HCT116 (cell line): ENCODE measurements around the gene PTPRA. TPM values are rescaled to one million over a fixed set of nuclear protein-coding genes. Genes with fewer than 3 reads are reported as not detected.

ENCODE experiments used
- ATAC-seq: fragments of 200-7000 bp; cut with Tn5 transposase; 2 replicates; pipeline ENCODE4 v1.9.1; 2020; ENCODE audit warnings: mild to moderate bottlenecking, moderate library complexity
- BruUV-seq: library from RNA; stranded (reverse); fragments of 400-500 nt; replicated peaks from 2 replicates; lab custom pipeline; 2021; lab: Mats Ljungman, UMichigan
- CTCF ChIA-PET: fragments of 300-600 bp; sonication (Branson Sonifier 250); formaldehyde crosslinking; loops from one replicate; lab custom pipeline; 2021; ENCODE audit warnings: antibody characterized with exemption; lab: Charles Lee
- POLR2A ChIA-PET: fragments of 300-600, 350-600 bp; sonication (Branson Sonifier 250); formaldehyde crosslinking; loops from one replicate; lab custom pipeline; 2021; ENCODE audit warnings: antibody characterized with exemption; lab: Charles Lee
- RAD21 ChIA-PET, 2 experiments: fragments of 300-600 bp; sonication (Branson Sonifier 250); formaldehyde crosslinking; loops; one replicate each; lab custom pipeline; 2023; ENCODE audit warnings: low total read pairs in 2 of 2; ENCODE audit not compliant: uncharacterized antibody in 2 of 2, unreplicated experiment in 2 of 2, low non-redundant PET in 1 of 2; lab: Charles Lee
- DNase-seq: peaks from one replicate; pipeline ENCODE4 v3.0.0-alpha.2; 2010; ENCODE audit warnings: low read depth, low spot score
- H2AFZ ChIP-seq: fragments of 200-600 bp; shearing (Covaris generic), sonication (generic); 2 replicates; pipeline ENCODE4 v1.6.1; 2017; ENCODE audit warnings: low read depth, mixed run types, mixed read lengths, antibody characterized with exemption, low read length; ENCODE audit not compliant: poor library complexity, severe bottlenecking
- H3K27ac ChIP-seq: 2 replicates; pipeline ENCODE4 v1.5.1; 2012; ENCODE audit warnings: low read depth, low read length
- H3K27me3 ChIP-seq: fragments of 200-600 bp; sonication (generic); 2 replicates; pipeline ENCODE4 v1.6.1; 2016; ENCODE audit warnings: mixed run types, low read length, mixed read lengths; ENCODE audit not compliant: insufficient read depth
- H3K36me3 ChIP-seq, 2 experiments: fragments of 200-500 bp in 1 of 2; fragments of 200-600 bp in 1 of 2; sonication (Bioruptor generic) in 1 of 2; sonication (generic) in 1 of 2; 2 replicates each; pipeline versions ENCODE4 v1.5.1 to v1.6.1; 2014 to 2016; ENCODE audit warnings: low read length in 2 of 2, inconsistent platforms in 1 of 2, mixed read lengths in 1 of 2, mixed run types in 1 of 2; ENCODE audit not compliant: insufficient read depth in 2 of 2, control insufficient read depth in 1 of 2
- H3K4me1 ChIP-seq, 2 experiments: fragments of 200-600 bp in 1 of 2; sonication (generic) in 1 of 2; 2 replicates each; pipeline versions ENCODE4 v1.5.1 to v1.6.1; 2012 to 2017; ENCODE audit warnings: low read length in 2 of 2, inconsistent platforms in 1 of 2, mild to moderate bottlenecking in 1 of 2, mixed read lengths in 1 of 2, mixed run types in 1 of 2, moderate library complexity in 1 of 2; ENCODE audit not compliant: insufficient read depth in 2 of 2, control insufficient read depth in 1 of 2
- H3K4me2 ChIP-seq: fragments of 200-600 bp; sonication (generic); 2 replicates; pipeline ENCODE4 v1.6.1; 2017; ENCODE audit warnings: mixed run types, low read length, mixed read lengths
- H3K4me3 ChIP-seq, 2 experiments: fragments of 200-600 bp in 1 of 2; sonication (generic) in 1 of 2; replicated peaks in 1 of 2; 2 replicates each; pipeline ENCODE4 v1.5.1; 2011 to 2016; ENCODE audit warnings: low read length in 2 of 2, control low read depth in 1 of 2, low read depth in 1 of 2, mild to moderate bottlenecking in 1 of 2, mixed read lengths in 1 of 2, mixed run types in 1 of 2
- H3K79me2 ChIP-seq: fragments of 200-600 bp; sonication (generic); 2 replicates; pipeline ENCODE4 v1.6.1; 2017; ENCODE audit warnings: mild to moderate bottlenecking, mixed run types, low read length, moderate library complexity, mixed read lengths; ENCODE audit not compliant: insufficient read depth
- H3K9ac ChIP-seq: fragments of 200-600 bp; sonication (generic); 2 replicates; pipeline ENCODE4 v1.6.1; 2016; ENCODE audit warnings: low read length, mixed read lengths
- H3K9me2 ChIP-seq: fragments of 200-600 bp; sonication (generic), shearing (Covaris generic); 2 replicates; pipeline ENCODE4 v1.6.1; 2017; ENCODE audit warnings: mixed run types, mild to moderate bottlenecking, moderate library complexity; ENCODE audit not compliant: insufficient read depth
- H3K9me3 ChIP-seq, 2 experiments: fragments of 200-500 bp in 1 of 2; fragments of 200-600 bp in 1 of 2; sonication (Bioruptor generic) in 1 of 2; sonication (generic) in 1 of 2; 2 replicates each; pipeline ENCODE4 v1.6.1; 2014 to 2017; ENCODE audit warnings: low read length in 2 of 2, mixed read lengths in 2 of 2, inconsistent platforms in 1 of 2, low read depth in 1 of 2, mild to moderate bottlenecking in 1 of 2, mixed run types in 1 of 2, moderate library complexity in 1 of 2; ENCODE audit not compliant: control insufficient read depth in 1 of 2, insufficient read depth in 1 of 2
- H4K20me1 ChIP-seq: fragments of 200-600 bp; sonication (generic), shearing (Covaris generic); 2 replicates; pipeline ENCODE4 v1.6.1; 2017; ENCODE audit warnings: mixed run types, mild to moderate bottlenecking, moderate library complexity; ENCODE audit not compliant: insufficient read depth
- CEBPB ChIP-seq: IDR thresholded peaks from 2 replicates; pipeline ENCODE4 v1.6.1; 2012; ENCODE audit warnings: low read depth
- EGR1 ChIP-seq: IDR thresholded peaks from 2 replicates; pipeline ENCODE4 v1.6.1; 2012; ENCODE audit warnings: low read depth
- EZH2 ChIP-seq: fragments of 200-600 bp; sonication (generic); IDR thresholded peaks from 2 replicates; pipeline ENCODE4 v1.6.1; 2017; ENCODE audit warnings: antibody characterized with exemption, mixed run types
- EZH2phosphoT487 ChIP-seq: fragments of 200-600 bp; IDR thresholded peaks from 2 replicates; pipeline ENCODE4 v1.6.1; 2018; ENCODE audit warnings: antibody characterized with exemption, borderline replicate concordance
- JUND ChIP-seq: IDR thresholded peaks from 2 replicates; pipeline ENCODE4 v1.6.1; 2012
- POLR2AphosphoS5 ChIP-seq: IDR thresholded peaks from 2 replicates; pipeline ENCODE4 v1.6.1; 2011; ENCODE audit warnings: mild to moderate bottlenecking, low read depth, low read length, moderate library complexity
- RAD21 ChIP-seq: IDR thresholded peaks from 2 replicates; pipeline ENCODE4 v1.6.1; 2012; ENCODE audit warnings: low read depth, mild to moderate bottlenecking
- SIN3A ChIP-seq: IDR thresholded peaks from 2 replicates; pipeline ENCODE4 v1.6.1; 2012; ENCODE audit warnings: low read depth
- SRF ChIP-seq: IDR thresholded peaks from 2 replicates; pipeline ENCODE4 v1.6.1; 2012; ENCODE audit warnings: low read depth
- ZFX ChIP-seq: fragments of 450-650 bp; IDR thresholded peaks from 2 replicates; pipeline ENCODE4 v1.6.1; 2017
- intact Hi-C: fragments of 100-400 bp; cut with micrococcal nuclease; formaldehyde crosslinking; loops from 2 replicates; pipeline ENCODE4 v1.10.0; 2022
- total RNA-seq: library from RNA; stranded (reverse); gene quantifications from one replicate; pipeline ENCODE4 v1.2.1, GENCODE V29; 2021; ENCODE audit not compliant: unreplicated experiment
- TF ChIP-seq, protein P1 (sequence below): IDR thresholded peaks from 2 replicates; pipeline ENCODE4 v1.6.1; 2012
- TF ChIP-seq, protein P2 (sequence below): IDR thresholded peaks from 2 replicates; pipeline ENCODE4 v1.6.1; 2012; ENCODE audit warnings: low read depth
- TF ChIP-seq, protein P3 (sequence below): IDR thresholded peaks from 2 replicates; pipeline ENCODE4 v1.6.1; 2011; ENCODE audit warnings: mild to moderate bottlenecking, low read length, moderate library complexity; ENCODE audit not compliant: insufficient replicate concordance; ENCODE audit errors: extremely low read depth

PTPRA gene
- total RNA-seq, 1 experiment from 2014 or later = 44.6 TPM

DNA sequence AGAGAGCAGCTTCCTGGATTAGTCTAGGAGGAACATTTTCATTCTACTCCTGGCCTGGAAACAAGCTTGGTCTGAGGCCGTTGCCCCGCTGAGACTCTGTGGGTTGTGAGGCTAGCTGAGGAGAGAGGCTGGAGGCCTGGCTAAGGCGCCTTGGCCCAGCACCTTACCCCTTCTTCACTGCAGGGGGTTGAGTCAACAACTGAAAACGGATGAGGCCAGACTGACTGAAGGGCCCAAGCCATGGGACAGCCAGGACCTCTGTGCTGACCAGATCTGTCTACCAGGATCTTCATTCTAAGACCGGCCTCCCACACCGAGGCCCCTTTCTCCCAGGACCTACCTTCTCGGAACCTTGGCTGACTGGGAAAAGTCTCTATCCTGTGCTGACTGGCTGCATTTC lies 214.8 kb downstream of the PTPRA start:
- Histone ChIP-seq H3K79me2 (no peaks in the 10 kb centered on the region), H3K9me2 (no peaks in the 10 kb centered on the region), H3K36me3 (no peaks in the 10 kb centered on the region), H3K4me1 (no peaks in the 10 kb centered on the region), H3K9ac (no peak overlapping the region), H3K27me3 (no peaks in the 10 kb centered on the region), H4K20me1 (no peaks in the 10 kb centered on the region), H3K4me2 (no peak overlapping the region), H3K4me3 (no peak overlapping the region), H2AFZ (no peak overlapping the region), H3K9me3 (no peaks in the 10 kb centered on the region), H3K27ac (no peak overlapping the region)
- ChIA-PET RAD21 (no interaction called here), POLR2A (no interaction called here), CTCF (no interaction called here)
- TF ChIP-seq, protein P1, sequence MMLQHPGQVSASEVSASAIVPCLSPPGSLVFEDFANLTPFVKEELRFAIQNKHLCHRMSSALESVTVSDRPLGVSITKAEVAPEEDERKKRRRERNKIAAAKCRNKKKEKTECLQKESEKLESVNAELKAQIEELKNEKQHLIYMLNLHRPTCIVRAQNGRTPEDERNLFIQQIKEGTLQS = no peak
- TF ChIP-seq SRF (no peak), ZFX (no peak), POLR2AphosphoS5 (no peak), JUND (no peak), SIN3A (no peak), EZH2 (no peak), EZH2phosphoT487 (no peak), RAD21 (no peak), EGR1 (no peak), CEBPB (no peak)
- TF ChIP-seq, protein P2, sequence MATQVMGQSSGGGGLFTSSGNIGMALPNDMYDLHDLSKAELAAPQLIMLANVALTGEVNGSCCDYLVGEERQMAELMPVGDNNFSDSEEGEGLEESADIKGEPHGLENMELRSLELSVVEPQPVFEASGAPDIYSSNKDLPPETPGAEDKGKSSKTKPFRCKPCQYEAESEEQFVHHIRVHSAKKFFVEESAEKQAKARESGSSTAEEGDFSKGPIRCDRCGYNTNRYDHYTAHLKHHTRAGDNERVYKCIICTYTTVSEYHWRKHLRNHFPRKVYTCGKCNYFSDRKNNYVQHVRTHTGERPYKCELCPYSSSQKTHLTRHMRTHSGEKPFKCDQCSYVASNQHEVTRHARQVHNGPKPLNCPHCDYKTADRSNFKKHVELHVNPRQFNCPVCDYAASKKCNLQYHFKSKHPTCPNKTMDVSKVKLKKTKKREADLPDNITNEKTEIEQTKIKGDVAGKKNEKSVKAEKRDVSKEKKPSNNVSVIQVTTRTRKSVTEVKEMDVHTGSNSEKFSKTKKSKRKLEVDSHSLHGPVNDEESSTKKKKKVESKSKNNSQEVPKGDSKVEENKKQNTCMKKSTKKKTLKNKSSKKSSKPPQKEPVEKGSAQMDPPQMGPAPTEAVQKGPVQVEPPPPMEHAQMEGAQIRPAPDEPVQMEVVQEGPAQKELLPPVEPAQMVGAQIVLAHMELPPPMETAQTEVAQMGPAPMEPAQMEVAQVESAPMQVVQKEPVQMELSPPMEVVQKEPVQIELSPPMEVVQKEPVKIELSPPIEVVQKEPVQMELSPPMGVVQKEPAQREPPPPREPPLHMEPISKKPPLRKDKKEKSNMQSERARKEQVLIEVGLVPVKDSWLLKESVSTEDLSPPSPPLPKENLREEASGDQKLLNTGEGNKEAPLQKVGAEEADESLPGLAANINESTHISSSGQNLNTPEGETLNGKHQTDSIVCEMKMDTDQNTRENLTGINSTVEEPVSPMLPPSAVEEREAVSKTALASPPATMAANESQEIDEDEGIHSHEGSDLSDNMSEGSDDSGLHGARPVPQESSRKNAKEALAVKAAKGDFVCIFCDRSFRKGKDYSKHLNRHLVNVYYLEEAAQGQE = no peak
- TF ChIP-seq, protein P3, sequence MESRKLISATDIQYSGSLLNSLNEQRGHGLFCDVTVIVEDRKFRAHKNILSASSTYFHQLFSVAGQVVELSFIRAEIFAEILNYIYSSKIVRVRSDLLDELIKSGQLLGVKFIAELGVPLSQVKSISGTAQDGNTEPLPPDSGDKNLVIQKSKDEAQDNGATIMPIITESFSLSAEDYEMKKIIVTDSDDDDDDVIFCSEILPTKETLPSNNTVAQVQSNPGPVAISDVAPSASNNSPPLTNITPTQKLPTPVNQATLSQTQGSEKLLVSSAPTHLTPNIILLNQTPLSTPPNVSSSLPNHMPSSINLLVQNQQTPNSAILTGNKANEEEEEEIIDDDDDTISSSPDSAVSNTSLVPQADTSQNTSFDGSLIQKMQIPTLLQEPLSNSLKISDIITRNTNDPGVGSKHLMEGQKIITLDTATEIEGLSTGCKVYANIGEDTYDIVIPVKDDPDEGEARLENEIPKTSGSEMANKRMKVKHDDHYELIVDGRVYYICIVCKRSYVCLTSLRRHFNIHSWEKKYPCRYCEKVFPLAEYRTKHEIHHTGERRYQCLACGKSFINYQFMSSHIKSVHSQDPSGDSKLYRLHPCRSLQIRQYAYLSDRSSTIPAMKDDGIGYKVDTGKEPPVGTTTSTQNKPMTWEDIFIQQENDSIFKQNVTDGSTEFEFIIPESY = no peak
- DNase-seq (no peak), ATAC-seq (no peak)
- intact Hi-C loops = no loop called here
- no TSS peak for BruUV-seq

Other genes starting within 250 kb of the PTPRA start
- gene NOP56, start 220.8 kb upstream of the PTPRA start, total RNA-seq = 582 TPM
- 132 TPM for gene IDH3B, start 209.3 kb upstream of the PTPRA start, total RNA-seq
- 11.4 TPM for gene EBF4, start 180.7 kb upstream of the PTPRA start, total RNA-seq
- 0.17 TPM for gene CPXM1, start 72.9 kb upstream of the PTPRA start, total RNA-seq
- not detected for gene C20orf141, start 58.5 kb upstream of the PTPRA start, total RNA-seq
- gene TMEM239, start 57.1 kb upstream of the PTPRA start, total RNA-seq = not detected
- gene PCED1A, start 32.8 kb upstream of the PTPRA start, total RNA-seq = 31.8 TPM
- 38.1 TPM for gene VPS16, start 32.7 kb upstream of the PTPRA start, total RNA-seq
- 0.32 TPM for gene GNRH2, start 170.1 kb downstream of the PTPRA start, total RNA-seq
- gene MRPS26, start 172.6 kb downstream of the PTPRA start, total RNA-seq = 84.3 TPM
- not detected for gene OXT, start 198.1 kb downstream of the PTPRA start, total RNA-seq
- gene AVP, start 211.2 kb downstream of the PTPRA start, total RNA-seq = not detected